Measurements from ENCODE around the gene PKD1.
A peak's percentile ranks its signal among the peaks of the same experiment; 100 is the strongest.

PKD1 gene

GRCh38 chr16:2160915-2161551 lies 25.3 kb upstream of the PKD1 start:
- H3K36me3 ChIP-seq (ENCODE audit: insufficient read depth, insufficient read length, low read length) = peaks cover 61% of the 10 kb centered on the region
- H3K4me3 ChIP-seq (ENCODE audit: insufficient read length, low read depth) = no peak overlapping the region
- H3K4me1 ChIP-seq (ENCODE audit: insufficient read depth, insufficient read length) = peaks cover 64% of the 10 kb centered on the region
- H3K9me3 ChIP-seq (ENCODE audit: insufficient read depth, low read length) = no peaks in the 10 kb centered on the region; the same call in 1 of the 2 replicates
- DNase-seq (ENCODE audit: low read depth, low spot score) = no peak
- no peaks in the 10 kb centered on the region for H3K27me3 ChIP-seq (ENCODE audit: insufficient read depth, insufficient read length)
- peak overlapping the region; percentile 74 for H3K9ac ChIP-seq (ENCODE audit: insufficient read length, low read depth)
- no peak for TF ChIP-seq ZNF274 (IDR thresholded peaks at IDR 0.05; ENCODE audit: low read depth, low read length)
- TF ChIP-seq YY1 (IDR thresholded peaks at IDR 0.05; ENCODE audit: insufficient read depth, insufficient read length) = no peak
- no peak for TF ChIP-seq SUZ12 (IDR thresholded peaks at IDR 0.05; ENCODE audit: extremely low read depth, insufficient read depth, insufficient read length)

- no peak for TF ChIP-seq YY1 (IDR thresholded peaks at IDR 0.05; ENCODE audit: insufficient read depth, insufficient read length)
- TF ChIP-seq SUZ12 (IDR thresholded peaks at IDR 0.05; ENCODE audit: extremely low read depth, insufficient read depth, insufficient read length) = no peak
- no peak for TF ChIP-seq ZNF274 (IDR thresholded peaks at IDR 0.05; ENCODE audit: low read depth, low read length)
- peaks cover 59% of the 10 kb centered on the region for H3K36me3 ChIP-seq (ENCODE audit: insufficient read depth, insufficient read length, low read length)
- no peaks in the 10 kb centered on the region for H3K27me3 ChIP-seq (ENCODE audit: insufficient read depth, insufficient read length)
- DNase-seq (ENCODE audit: low read depth, low spot score) = no peak
- H3K4me1 ChIP-seq (ENCODE audit: insufficient read depth, insufficient read length) = peaks cover 61% of the 10 kb centered on the region
- H3K9me3 ChIP-seq (ENCODE audit: insufficient read depth, low read length) = no peaks in the 10 kb centered on the region; the same call in 1 of the 2 replicates
- peak overlapping the region; percentile 96 for H3K9ac ChIP-seq (ENCODE audit: insufficient read length, low read depth)
- H3K4me3 ChIP-seq (ENCODE audit: insufficient read length, low read depth) = no peak overlapping the region
Observed at GRCh38 chr16:2159175-2159838, 23.6 kb upstream of the PKD1 start.

GRCh38 chr16:2158262-2158638 lies 22.6 kb upstream of the PKD1 start:
- H3K27me3 ChIP-seq (ENCODE audit: insufficient read depth, insufficient read length) = no peaks in the 10 kb centered on the region
- no peak overlapping the region for H3K4me3 ChIP-seq (ENCODE audit: insufficient read length, low read depth)
- no peak for DNase-seq (ENCODE audit: low read depth, low spot score)
- no peak for TF ChIP-seq SUZ12 (IDR thresholded peaks at IDR 0.05; ENCODE audit: extremely low read depth, insufficient read depth, insufficient read length)
- TF ChIP-seq YY1 (IDR thresholded peaks at IDR 0.05; ENCODE audit: insufficient read depth, insufficient read length) = no peak
- no peak for TF ChIP-seq ZNF274 (IDR thresholded peaks at IDR 0.05; ENCODE audit: low read depth, low read length)
- H3K36me3 ChIP-seq (ENCODE audit: insufficient read depth, insufficient read length, low read length) = peaks cover 59% of the 10 kb centered on the region
- peak overlapping the region; percentile 96 for H3K9ac ChIP-seq (ENCODE audit: insufficient read length, low read depth)
- no peaks in the 10 kb centered on the region for H3K9me3 ChIP-seq (ENCODE audit: insufficient read depth, low read length)
- peaks cover 57% of the 10 kb centered on the region for H3K4me1 ChIP-seq (ENCODE audit: insufficient read depth, insufficient read length)

GRCh38 chr16:2157480-2158261 lies 22.0 kb upstream of the PKD1 start:
- DNase-seq (ENCODE audit: low read depth, low spot score) = no peak
- H3K4me1 ChIP-seq (ENCODE audit: insufficient read depth, insufficient read length) = peaks cover 60% of the 10 kb centered on the region
- H3K27me3 ChIP-seq (ENCODE audit: insufficient read depth, insufficient read length) = no peaks in the 10 kb centered on the region
- H3K9me3 ChIP-seq (ENCODE audit: insufficient read depth, low read length) = no peaks in the 10 kb centered on the region
- TF ChIP-seq YY1 (IDR thresholded peaks at IDR 0.05; ENCODE audit: insufficient read depth, insufficient read length) (no peak), SUZ12 (IDR thresholded peaks at IDR 0.05; ENCODE audit: extremely low read depth, insufficient read depth, insufficient read length) (no peak), ZNF274 (IDR thresholded peaks at IDR 0.05; ENCODE audit: low read depth, low read length) (no peak)
- no peak overlapping the region for H3K4me3 ChIP-seq (ENCODE audit: insufficient read length, low read depth)
- H3K9ac ChIP-seq (ENCODE audit: insufficient read length, low read depth) = peak overlapping the region; percentile 96
- H3K36me3 ChIP-seq (ENCODE audit: insufficient read depth, insufficient read length, low read length) = peaks cover 64% of the 10 kb centered on the region

GRCh38 chr16:2156849-2157224 lies 21.1 kb upstream of the PKD1 start:
- Histone ChIP-seq H3K4me3 (ENCODE audit: insufficient read length, low read depth) (peak overlapping the region; percentile 99), H3K27me3 (ENCODE audit: insufficient read depth, insufficient read length) (no peaks in the 10 kb centered on the region), H3K9me3 (ENCODE audit: insufficient read depth, low read length) (no peaks in the 10 kb centered on the region), H3K36me3 (ENCODE audit: insufficient read depth, insufficient read length, low read length) (peaks cover 64% of the 10 kb centered on the region), H3K9ac (ENCODE audit: insufficient read length, low read depth) (peak overlapping the region; percentile 96), H3K4me1 (ENCODE audit: insufficient read depth, insufficient read length) (peaks cover 55% of the 10 kb centered on the region)
- no peak for DNase-seq (ENCODE audit: low read depth, low spot score)
- TF ChIP-seq SUZ12 (IDR thresholded peaks at IDR 0.05; ENCODE audit: extremely low read depth, insufficient read depth, insufficient read length) (no peak), YY1 (IDR thresholded peaks at IDR 0.05; ENCODE audit: insufficient read depth, insufficient read length) (no peak), ZNF274 (IDR thresholded peaks at IDR 0.05; ENCODE audit: low read depth, low read length) (no peak)

GRCh38 chr16:2155977-2156848 lies 20.5 kb upstream of the PKD1 start:
- no peaks in the 10 kb centered on the region for H3K27me3 ChIP-seq (ENCODE audit: insufficient read depth, insufficient read length)
- H3K9me3 ChIP-seq (ENCODE audit: insufficient read depth, low read length) = no peaks in the 10 kb centered on the region
- peak overlapping the region; percentile 99 for H3K4me3 ChIP-seq (ENCODE audit: insufficient read length, low read depth)
- TF ChIP-seq SUZ12 (IDR thresholded peaks at IDR 0.05; ENCODE audit: extremely low read depth, insufficient read depth, insufficient read length) = no peak
- no peak for TF ChIP-seq YY1 (IDR thresholded peaks at IDR 0.05; ENCODE audit: insufficient read depth, insufficient read length)
- TF ChIP-seq ZNF274 (IDR thresholded peaks at IDR 0.05; ENCODE audit: low read depth, low read length) = no peak
- no peak for DNase-seq (ENCODE audit: low read depth, low spot score)
- peak overlapping the region; percentile 96 for H3K9ac ChIP-seq (ENCODE audit: insufficient read length, low read depth)
- peaks cover 66% of the 10 kb centered on the region for H3K36me3 ChIP-seq (ENCODE audit: insufficient read depth, insufficient read length, low read length)
- H3K4me1 ChIP-seq (ENCODE audit: insufficient read depth, insufficient read length) = peaks cover 55% of the 10 kb centered on the region
